SKM-1 (cell line): ENCODE data around the gene SLC22A14.
"Not testable (repeated sequence)": the region's sequence is repeated elsewhere in the genome, so short reads cannot be mapped to it uniquely, and the experiment has no call there.

Experiments
- DNase-seq: peaks from one replicate; lab custom pipeline; 2025; ENCODE audit not compliant: unreplicated experiment; lab: John Stamatoyannopoulos, UW

SLC22A14 gene

GRCh38 chr3:38281895-38282686, at the start of gene SLC22A14:
SLC22A14 (plus strand) TSS chr3:38282294; CDS start chr3:38306027, 23,733 bp downstream.
- DNase-seq = no peak

- no peak for DNase-seq
Observed at GRCh38 chr3:38232701-38233100, 49.4 kb upstream of the SLC22A14 start.

- DNase-seq = no peak
Observed at GRCh38 chr3:38235466-38235865, 46.6 kb upstream of the SLC22A14 start.

GRCh38 chr3:38238416-38239008, 43.6 kb upstream of the SLC22A14 start:
- DNase-seq = no peak

- not testable (repeated sequence) for DNase-seq
Observed at GRCh38 chr3:38242812-38243211, 39.3 kb upstream of the SLC22A14 start.

GRCh38 chr3:38245930-38246329, 36.2 kb upstream of the SLC22A14 start:
- no peak for DNase-seq

- DNase-seq = no peak
Observed at GRCh38 chr3:38247366-38248035, 34.6 kb upstream of the SLC22A14 start.

GRCh38 chr3:38250198-38250597, 31.9 kb upstream of the SLC22A14 start:
- DNase-seq = no peak

- no peak for DNase-seq
Observed at GRCh38 chr3:38251197-38251596, 30.9 kb upstream of the SLC22A14 start.

GRCh38 chr3:38253704-38254103, 28.4 kb upstream of the SLC22A14 start:
- no peak for DNase-seq

GRCh38 chr3:38254872-38255271, 27.2 kb upstream of the SLC22A14 start:
- DNase-seq = no peak

GRCh38 chr3:38255627-38256026, 26.5 kb upstream of the SLC22A14 start:
- DNase-seq = no peak

- no peak for DNase-seq
Observed at GRCh38 chr3:38257583-38257982, 24.5 kb upstream of the SLC22A14 start.

- DNase-seq = no peak
Observed at GRCh38 chr3:38260474-38260873, 21.6 kb upstream of the SLC22A14 start.

GRCh38 chr3:38264353-38264771, 17.7 kb upstream of the SLC22A14 start:
- DNase-seq = no peak

- no peak for DNase-seq
Observed at GRCh38 chr3:38264779-38265178, 17.3 kb upstream of the SLC22A14 start.

- no peak for DNase-seq
Observed at GRCh38 chr3:38265604-38266307, 16.3 kb upstream of the SLC22A14 start, which contains the start of gene SLC22A13. SLC22A13 (plus strand) TSS chr3:38265812; CDS start chr3:38265861, 49 bp downstream.

GRCh38 chr3:38266810-38267209, 15.3 kb upstream of the SLC22A14 start:
- no peak for DNase-seq

- DNase-seq = no peak
Observed at GRCh38 chr3:38267662-38268061, 14.4 kb upstream of the SLC22A14 start.

- no peak for DNase-seq
Observed at GRCh38 chr3:38268087-38268486, 14.0 kb upstream of the SLC22A14 start.

- DNase-seq = peak; percentile 53
Observed at GRCh38 chr3:38268522-38268921, 13.6 kb upstream of the SLC22A14 start.
